VCaP (cell line): ENCODE measurements around the gene DERA.
"Not testable (repeated sequence)": the region's sequence is repeated elsewhere in the genome, so short reads cannot be mapped to it uniquely, and the experiment has no call there.

Experiments
- H3K27ac ChIP-seq: fragments of 450-650 bp; 2 replicates; pipeline ENCODE4 v1.5.1; 2017
- CTCF ChIP-seq: fragments of 450-650 bp; conservative IDR thresholded peaks from 2 replicates; pipeline ENCODE4 v1.5.1; 2017; ENCODE audit warnings: mild to moderate bottlenecking, moderate library complexity

The DERA gene

DNA sequence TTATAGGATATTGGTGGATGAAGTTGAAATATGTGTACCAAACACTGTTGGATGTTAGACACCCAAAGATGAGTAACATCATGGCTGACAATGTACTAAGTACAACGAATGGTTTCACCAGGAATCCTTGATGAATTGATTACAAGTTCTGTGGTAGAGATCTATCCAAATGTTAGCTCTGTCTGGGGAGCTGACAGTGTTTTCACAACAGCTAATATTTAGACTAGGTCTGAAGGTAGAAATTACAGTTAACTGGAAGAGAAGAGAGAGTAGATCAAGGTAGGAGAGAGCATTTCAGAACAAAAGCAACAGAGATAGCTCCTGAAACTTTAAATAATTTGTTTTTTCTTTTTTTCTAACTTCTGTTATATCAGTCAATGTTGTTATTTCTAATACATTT, 44.9 kb downstream of the DERA start:
- no peak for TF ChIP-seq CTCF
- H3K27ac ChIP-seq = no peak overlapping the region

- TF ChIP-seq CTCF = no peak
- H3K27ac ChIP-seq = no peak overlapping the region
These were observed 45.5 kb downstream of the DERA start for GRCh38 chr12:15956413-15957185.

GRCh38 chr12:15962760-15963159, 51.6 kb downstream of the DERA start:
- no peak overlapping the region for H3K27ac ChIP-seq

DNA sequence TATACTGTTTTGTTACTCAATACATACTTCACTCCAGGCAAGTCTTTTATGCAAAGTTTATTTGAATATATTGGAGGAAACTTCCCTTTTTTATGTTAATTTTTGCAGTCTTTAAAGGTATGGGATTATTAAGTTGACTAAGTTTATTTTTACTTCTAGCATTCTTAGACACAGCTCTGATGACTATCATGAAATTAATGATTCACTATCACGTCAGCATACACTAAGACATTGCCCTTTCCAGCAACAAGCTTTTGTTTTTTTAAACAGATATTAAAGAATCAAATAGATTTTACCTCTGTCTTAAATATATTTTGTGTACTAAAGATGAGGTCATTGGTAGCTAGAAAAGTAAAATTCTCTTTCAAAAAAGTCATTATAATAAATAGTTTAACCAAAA, 52.1 kb downstream of the DERA start:
- no peak overlapping the region for H3K27ac ChIP-seq
- TF ChIP-seq CTCF = no peak

More at GRCh38 chr12:15962760-15963159, 51.6 kb downstream of the DERA start:
- no peak for TF ChIP-seq CTCF

DNA sequence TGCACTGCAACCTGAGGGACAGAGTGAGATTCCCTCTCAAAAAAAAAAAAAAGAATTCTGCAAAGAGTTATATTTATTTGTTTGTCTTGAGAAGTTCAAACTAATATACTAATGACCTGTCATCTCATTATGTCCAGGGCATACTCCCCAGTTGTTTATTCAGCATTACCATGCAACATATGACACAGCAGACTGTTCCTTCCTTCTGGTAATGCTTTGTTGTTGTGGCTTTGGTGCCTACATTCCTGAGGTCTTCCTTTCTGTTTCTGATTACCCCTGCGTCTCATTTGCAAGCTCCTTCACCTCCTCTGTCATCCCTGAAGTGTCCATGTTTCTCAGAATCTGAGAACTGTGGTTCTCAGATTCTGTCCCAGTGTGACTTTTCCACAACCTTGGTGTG, 55.3 kb downstream of the DERA start:
- no peak for TF ChIP-seq CTCF
- no peak overlapping the region for H3K27ac ChIP-seq

- H3K27ac ChIP-seq = not testable (repeated sequence)
These were observed 55.9 kb downstream of the DERA start for GRCh38 chr12:15967053-15967452.

- no peak for TF ChIP-seq CTCF
- no peak overlapping the region for H3K27ac ChIP-seq
These were observed 60.1 kb downstream of the DERA start for GRCh38 chr12:15971211-15971610.

- TF ChIP-seq CTCF = no peak
- H3K27ac ChIP-seq = no peak overlapping the region
These were observed 61.8 kb downstream of the DERA start for GRCh38 chr12:15972894-15973293.
